Smooth muscle cell (in vitro differentiated cells): ENCODE data around the gene MTCL1. TPM values are rescaled to one million over a fixed set of nuclear protein-coding genes. Genes with fewer than 3 reads are reported as not detected.

ENCODE experiments used
- DNase-seq: peaks from one replicate; lab custom pipeline; 2025; ENCODE audit not compliant: unreplicated experiment; lab: John Stamatoyannopoulos, UW
- H2AFZ ChIP-seq: fragments of 200-600 bp; sonication (generic); 2 replicates; pipeline ENCODE4 v1.6.0; 2016; ENCODE audit warnings: antibody characterized with exemption, low read depth, mild to moderate bottlenecking
- H3F3A ChIP-seq: fragments of 200-600 bp; sonication (generic); 2 replicates; pipeline ENCODE4 v1.6.0; 2017; ENCODE audit warnings: antibody characterized with exemption, low read depth
- H3K27ac ChIP-seq: fragments of 200-600 bp; sonication (generic); 2 replicates; pipeline ENCODE4 v1.5.1; 2016; ENCODE audit warnings: low read depth, mild to moderate bottlenecking
- H3K27me3 ChIP-seq: fragments of 200-600 bp; sonication (generic); 2 replicates; pipeline ENCODE4 v1.6.1; 2016; ENCODE audit warnings: low read depth, mild to moderate bottlenecking
- H3K36me3 ChIP-seq: fragments of 200-600 bp; sonication (generic); 2 replicates; pipeline ENCODE4 v1.5.1; 2016; ENCODE audit warnings: low read depth
- H3K4me1 ChIP-seq: fragments of 200-600 bp; sonication (generic); 2 replicates; pipeline ENCODE4 v1.5.1; 2016; ENCODE audit warnings: low read depth
- H3K4me2 ChIP-seq: fragments of 200-600 bp; sonication (generic); 2 replicates; pipeline ENCODE4 v1.6.0; 2016; ENCODE audit warnings: mild to moderate bottlenecking
- H3K4me3 ChIP-seq: fragments of 200-600 bp; sonication (generic); 2 replicates; pipeline ENCODE4 v1.5.1; 2016; ENCODE audit warnings: mild to moderate bottlenecking
- H3K79me2 ChIP-seq: fragments of 200-600 bp; sonication (generic); 2 replicates; pipeline ENCODE4 v1.6.0; 2016; ENCODE audit warnings: low read depth, mild to moderate bottlenecking
- H3K9ac ChIP-seq: fragments of 200-600 bp; sonication (generic); 2 replicates; pipeline ENCODE4 v1.6.0; 2016; ENCODE audit warnings: low read depth
- H3K9me3 ChIP-seq: fragments of 200-600 bp; sonication (generic); replicated peaks from 2 replicates; pipeline ENCODE4 v1.5.1; 2016; ENCODE audit warnings: low read depth
- H4K20me1 ChIP-seq: fragments of 200-600 bp; sonication (generic); 2 replicates; pipeline ENCODE4 v1.6.0; 2016; ENCODE audit warnings: low read depth
- CTCF ChIP-seq: fragments of 200-600 bp; sonication (generic); IDR thresholded peaks from 2 replicates; pipeline ENCODE4 v1.5.1; 2017; ENCODE audit warnings: borderline replicate concordance, mild to moderate bottlenecking, antibody characterized with exemption; ENCODE audit not compliant: insufficient read depth, poor library complexity, severe bottlenecking
- WGBS: methylation state at CpG from one replicate; pipeline ENCODE4 v1.1.7; 2016; ENCODE audit warnings: low lambda C conversion rate; 5-methylcytosine and 5-hydroxymethylcytosine counted together
- polyA plus RNA-seq: library from polyadenylated mRNA; unstranded; fragments of >200 nt; fragmentation: Nextera tagmentation; extraction: Ambion mirVana; gene quantifications from 2 replicates; pipeline ENCODE4 v1.2.1, GENCODE V29; 2016
- total RNA-seq: library from RNA; depleted of rRNA; stranded (reverse); fragments of >200 nt; gene quantifications from 2 replicates; pipeline ENCODE4 v1.2.3, GENCODE V29; 2014

Gene MTCL1
- total and polyA plus RNA-seq, 2 experiments from 2014 or later = 5.5 to 15.2 TPM

DNA sequence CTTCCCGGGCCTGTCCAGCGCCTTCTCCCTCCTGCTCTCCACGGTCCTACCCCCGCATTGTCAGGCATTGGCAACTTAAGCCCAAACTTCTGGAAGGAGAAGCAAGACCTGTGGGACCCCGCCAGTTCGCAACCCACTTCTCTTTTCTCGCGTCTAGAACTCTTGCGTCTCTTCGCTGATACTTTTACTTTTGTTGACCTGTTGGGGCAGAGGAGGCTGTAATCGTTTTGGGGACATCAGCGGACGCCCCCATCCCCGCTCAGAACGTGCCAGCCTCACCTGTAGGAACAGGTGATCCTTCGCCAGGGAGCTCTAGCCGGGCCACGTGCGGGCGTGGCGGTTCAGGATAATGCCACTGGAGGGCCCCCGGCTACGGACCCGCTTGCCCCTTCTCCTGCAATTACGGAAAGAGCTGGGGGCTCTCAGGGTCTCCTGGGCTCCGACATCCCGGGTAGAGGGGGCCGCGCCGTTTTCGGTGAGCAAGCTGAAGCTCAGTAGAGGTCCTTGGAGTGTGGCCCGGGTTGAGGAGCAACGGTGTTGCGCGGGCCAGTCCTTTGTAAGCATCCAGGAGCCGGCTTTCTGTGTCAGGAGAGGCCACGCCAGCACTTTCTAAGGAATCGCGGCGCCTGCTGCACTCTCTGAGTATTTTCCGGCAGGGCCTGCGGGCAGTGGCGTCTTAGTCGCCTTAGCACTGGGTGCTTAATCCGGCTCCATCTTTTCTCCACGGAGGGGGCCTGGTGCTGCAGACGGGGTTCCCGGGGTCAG lies 1.6 kb downstream of the MTCL1 start:
- peak; percentile 15 for DNase-seq
- Histone ChIP-seq H3K79me2 (peaks cover 21% of the 10 kb centered on the region), H3K36me3 (no peaks in the 10 kb centered on the region), H3K9ac (no peak overlapping the region), H4K20me1 (peaks cover 26% of the 10 kb centered on the region), H2AFZ (no peak overlapping the region), H3F3A (no peaks in the 10 kb centered on the region), H3K4me1 (peaks cover 20% of the 10 kb centered on the region), H3K9me3 (no peaks in the 10 kb centered on the region), H3K4me2 (peak overlapping the region; percentile 96), H3K27me3 (no peaks in the 10 kb centered on the region), H3K27ac (no peak overlapping the region), H3K4me3 (peak overlapping the region; percentile 68)
- TF ChIP-seq CTCF = no peak
- 2% methylated on average over 48 of the region's 48 CpGs for WGBS

DNA sequence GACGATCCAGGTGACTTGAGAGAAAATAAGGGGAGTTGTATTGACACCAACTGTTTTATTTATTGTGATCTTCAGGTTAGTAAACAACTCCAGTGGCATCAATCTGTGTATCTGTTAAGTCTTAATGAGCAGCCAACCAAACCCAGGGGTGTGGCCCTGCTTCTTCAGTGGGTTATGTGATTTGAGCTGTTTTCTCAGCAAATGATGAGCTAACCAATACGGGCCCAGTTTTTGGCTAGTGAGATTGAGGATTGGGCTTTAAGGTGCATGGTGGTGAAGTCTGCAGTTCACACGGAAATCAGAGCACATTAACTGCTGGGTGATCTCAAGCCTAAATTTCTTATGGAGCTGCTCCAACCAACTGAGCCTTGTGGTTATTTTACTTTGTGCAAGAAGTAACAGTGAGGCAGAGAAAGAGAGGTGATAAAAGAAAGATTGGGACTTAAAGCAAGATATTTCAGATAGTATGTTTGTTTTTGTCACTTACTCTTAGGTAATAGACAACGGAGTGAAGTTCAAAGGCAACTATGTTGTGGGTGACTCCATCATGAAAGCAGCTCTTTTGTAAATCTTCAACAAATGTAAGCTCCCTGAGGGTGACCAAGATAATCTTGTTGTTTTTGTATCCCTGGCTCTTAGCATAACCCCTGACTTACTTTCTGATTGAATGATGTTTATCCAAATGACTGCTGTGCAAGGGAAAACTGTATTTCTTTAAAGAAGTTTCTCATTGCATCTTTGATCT lies 2.4 kb downstream of the MTCL1 start:
- Histone ChIP-seq H3K27me3 (no peaks in the 10 kb centered on the region), H3K9me3 (no peaks in the 10 kb centered on the region), H3K27ac (no peak overlapping the region), H3K4me1 (peaks cover 20% of the 10 kb centered on the region), H3K4me2 (peak overlapping the region; percentile 96), H3K79me2 (peaks cover 25% of the 10 kb centered on the region), H3K4me3 (peak overlapping the region; percentile 68), H3K9ac (no peak overlapping the region), H2AFZ (no peak overlapping the region), H3F3A (no peaks in the 10 kb centered on the region), H3K36me3 (no peaks in the 10 kb centered on the region), H4K20me1 (peaks cover 26% of the 10 kb centered on the region)
- WGBS = 39% methylated on average over 4 of the region's 4 CpGs
- no peak for DNase-seq
- TF ChIP-seq CTCF = no peak

DNA sequence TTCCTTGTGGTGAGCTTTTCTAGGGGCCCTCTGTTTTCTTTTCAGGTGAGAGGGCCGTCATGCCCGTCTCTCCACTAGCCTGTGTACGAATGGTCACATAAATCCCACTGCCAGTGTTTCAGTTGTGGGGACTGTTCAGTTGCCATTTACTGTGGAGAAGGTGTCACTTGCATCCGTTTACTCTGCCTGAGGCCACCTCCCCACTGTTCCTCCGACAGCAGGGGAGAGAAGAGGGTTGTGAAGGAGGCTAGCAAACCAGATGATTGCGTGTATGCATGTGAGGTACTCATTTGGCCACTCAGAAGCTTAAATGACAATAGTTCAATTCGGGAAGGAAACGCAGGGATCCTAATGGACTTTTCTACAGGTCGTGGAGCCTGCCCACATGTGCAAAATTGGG lies 3.3 kb downstream of the MTCL1 start:
- no peak for DNase-seq
- no peak overlapping the region for H3K4me3 ChIP-seq
- H3K4me2 ChIP-seq = no peak overlapping the region
- no peaks in the 10 kb centered on the region for H3K36me3 ChIP-seq
- H3K27me3 ChIP-seq = no peaks in the 10 kb centered on the region
- peaks cover 34% of the 10 kb centered on the region for H3K79me2 ChIP-seq
- TF ChIP-seq CTCF = no peak
- 88% methylated on average over 9 of the region's 9 CpGs for WGBS
- H3F3A ChIP-seq = no peaks in the 10 kb centered on the region
- H2AFZ ChIP-seq = no peak overlapping the region
- H3K9ac ChIP-seq = no peak overlapping the region
- H3K4me1 ChIP-seq = peaks cover 13% of the 10 kb centered on the region
- H3K9me3 ChIP-seq = no peaks in the 10 kb centered on the region
- no peak overlapping the region for H3K27ac ChIP-seq
- peaks cover 32% of the 10 kb centered on the region for H4K20me1 ChIP-seq
